AG09309 (cell line): ENCODE data around the gene TST.

ENCODE experiments used
- DNase-seq: peaks from one replicate; pipeline ENCODE4 v3.0.0-alpha.2; 2010; ENCODE audit warnings: low read depth
- H3K4me3 ChIP-seq: 2 replicates; pipeline ENCODE4 v1.5.1; 2011; ENCODE audit warnings: mild to moderate bottlenecking, low read depth, low read length, moderate library complexity; ENCODE audit not compliant: control insufficient read depth
- TF ChIP-seq, protein P1 (sequence below): IDR thresholded peaks from 2 replicates; pipeline ENCODE4 v1.5.1; 2011; ENCODE audit warnings: mild to moderate bottlenecking, low read depth, low read length, inconsistent platforms; ENCODE audit not compliant: insufficient read depth, control insufficient read depth; ENCODE audit errors: missing control alignments

Gene TST

DNA sequence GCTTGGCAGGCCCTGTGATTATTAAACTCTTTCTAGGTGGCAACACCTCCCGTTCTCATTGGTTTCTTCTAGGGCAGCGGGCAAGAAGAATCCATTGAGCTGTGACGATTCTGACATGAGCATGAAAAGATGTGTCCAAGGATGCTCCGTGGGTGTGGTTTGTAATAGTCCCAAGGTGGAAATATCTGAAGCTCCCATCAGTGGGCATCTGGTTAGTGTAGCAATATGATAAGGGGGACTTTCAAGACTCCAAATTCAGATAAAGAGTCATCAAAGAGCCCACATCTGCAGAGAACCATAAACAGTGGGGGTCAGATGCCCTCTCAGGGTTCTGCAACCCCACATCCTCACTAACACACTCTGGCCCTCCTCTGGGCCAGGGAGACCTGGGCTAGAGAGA, 42.6 kb downstream of the TST start:
- TF ChIP-seq, protein P1, sequence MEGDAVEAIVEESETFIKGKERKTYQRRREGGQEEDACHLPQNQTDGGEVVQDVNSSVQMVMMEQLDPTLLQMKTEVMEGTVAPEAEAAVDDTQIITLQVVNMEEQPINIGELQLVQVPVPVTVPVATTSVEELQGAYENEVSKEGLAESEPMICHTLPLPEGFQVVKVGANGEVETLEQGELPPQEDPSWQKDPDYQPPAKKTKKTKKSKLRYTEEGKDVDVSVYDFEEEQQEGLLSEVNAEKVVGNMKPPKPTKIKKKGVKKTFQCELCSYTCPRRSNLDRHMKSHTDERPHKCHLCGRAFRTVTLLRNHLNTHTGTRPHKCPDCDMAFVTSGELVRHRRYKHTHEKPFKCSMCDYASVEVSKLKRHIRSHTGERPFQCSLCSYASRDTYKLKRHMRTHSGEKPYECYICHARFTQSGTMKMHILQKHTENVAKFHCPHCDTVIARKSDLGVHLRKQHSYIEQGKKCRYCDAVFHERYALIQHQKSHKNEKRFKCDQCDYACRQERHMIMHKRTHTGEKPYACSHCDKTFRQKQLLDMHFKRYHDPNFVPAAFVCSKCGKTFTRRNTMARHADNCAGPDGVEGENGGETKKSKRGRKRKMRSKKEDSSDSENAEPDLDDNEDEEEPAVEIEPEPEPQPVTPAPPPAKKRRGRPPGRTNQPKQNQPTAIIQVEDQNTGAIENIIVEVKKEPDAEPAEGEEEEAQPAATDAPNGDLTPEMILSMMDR = no peak
- no peak overlapping the region for H3K4me3 ChIP-seq
- DNase-seq = no peak

DNA sequence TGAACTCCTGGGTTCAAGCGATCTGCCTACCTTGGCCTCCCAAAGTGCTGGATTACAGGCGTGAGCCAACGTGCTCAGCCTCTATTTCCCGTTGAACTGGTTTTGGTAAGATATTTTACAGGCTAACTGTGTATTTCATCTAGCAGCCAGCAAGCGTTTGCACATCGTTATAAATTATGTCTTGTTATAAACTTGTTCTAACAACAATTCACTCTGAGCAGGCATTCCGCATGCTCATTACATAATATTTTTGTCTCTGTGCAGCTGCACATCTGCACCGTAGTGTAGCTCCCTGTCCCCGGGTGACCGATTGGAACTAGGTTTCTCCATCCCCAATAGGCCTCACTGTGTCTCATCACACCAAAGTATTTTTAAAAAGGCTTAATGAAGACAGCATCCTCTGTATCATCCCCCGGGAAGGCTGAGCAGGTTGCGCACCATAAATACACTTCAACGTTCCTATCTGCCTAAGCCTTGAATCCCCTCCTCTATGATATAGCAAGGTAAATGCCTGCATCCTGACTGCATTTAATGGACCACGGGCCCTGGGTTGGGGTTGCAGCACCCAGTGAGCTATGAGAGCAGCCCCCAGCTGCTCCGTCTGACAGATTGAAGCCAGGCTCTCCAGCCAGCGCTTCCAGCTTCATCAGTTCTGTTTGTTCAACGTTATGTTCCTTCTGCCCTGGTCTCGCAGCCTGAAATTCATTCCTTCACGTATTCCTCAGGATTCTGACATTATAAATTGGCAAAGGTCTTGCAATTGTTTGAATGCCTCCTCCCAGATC, 47.7 kb downstream of the TST start:
- no peak overlapping the region for H3K4me3 ChIP-seq
- TF ChIP-seq, protein P1 = no peak
- DNase-seq = no peak

DNA sequence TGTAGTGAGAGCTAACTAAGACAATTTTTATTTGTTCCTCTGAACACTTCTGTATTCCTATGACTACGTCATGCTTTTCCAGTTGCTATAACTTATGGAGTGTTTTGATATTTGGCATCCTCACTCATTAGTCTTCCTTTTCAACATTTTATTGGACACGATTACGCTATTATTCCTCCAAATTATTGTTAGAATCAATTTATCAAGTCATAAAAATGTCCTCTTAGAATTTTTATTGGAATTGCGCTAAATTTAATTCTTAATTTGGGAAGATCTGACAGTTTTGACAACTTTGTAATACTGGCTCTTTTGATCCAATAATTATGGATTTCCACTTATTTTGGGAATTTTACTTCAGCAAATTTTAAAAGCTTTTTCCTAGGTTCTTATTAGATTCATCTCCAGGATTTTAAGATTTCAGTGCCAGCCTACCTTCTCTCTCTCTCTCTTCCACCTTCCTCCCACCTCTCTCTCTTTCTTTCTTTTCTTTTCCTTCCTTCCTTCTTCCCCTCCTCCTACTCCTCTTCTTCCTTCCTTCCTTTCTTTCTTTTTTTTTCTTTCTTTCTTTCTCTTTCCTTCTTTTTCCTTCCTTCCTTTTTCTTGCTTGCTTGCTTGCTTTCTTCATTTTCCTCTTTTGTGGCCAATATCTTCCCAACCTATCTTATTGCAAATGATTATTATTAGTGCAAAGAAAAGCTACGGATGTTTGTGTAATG, 50.8 kb downstream of the TST start:
- no peak overlapping the region for H3K4me3 ChIP-seq
- no peak for DNase-seq
- TF ChIP-seq, protein P1 = no peak

DNA sequence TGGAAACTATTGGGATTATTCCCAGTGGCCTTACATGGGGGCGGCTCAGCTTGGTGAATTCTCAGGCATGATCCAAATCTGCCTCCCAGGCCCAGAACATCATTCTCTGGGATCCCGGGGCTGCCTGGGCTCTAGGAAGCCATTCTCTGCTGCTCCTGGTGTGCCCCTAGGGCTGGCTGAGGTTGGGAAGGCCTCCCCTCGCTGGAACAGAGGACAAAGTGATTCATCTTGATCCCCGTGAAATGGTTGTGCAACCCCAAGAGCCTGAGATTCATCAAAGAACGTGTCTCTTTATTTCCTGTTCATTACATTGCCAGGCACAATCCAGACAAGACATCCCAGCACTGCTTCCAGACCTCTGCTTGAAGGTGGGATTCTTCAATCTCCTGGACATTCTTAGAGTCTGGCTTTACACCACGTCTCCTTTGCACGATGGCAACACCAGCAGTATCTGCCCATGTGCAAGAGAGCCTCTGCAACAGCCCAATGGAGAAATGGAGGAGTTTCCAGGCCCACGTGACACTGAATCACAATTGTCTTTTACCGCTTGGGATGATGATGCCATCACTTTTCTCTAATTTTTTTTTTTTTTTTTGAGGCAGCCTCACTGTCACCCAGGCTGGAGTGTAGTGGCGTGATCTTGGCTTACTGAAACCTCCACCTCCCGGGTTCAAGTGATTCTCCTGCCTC, 52.3 kb downstream of the TST start:
- TF ChIP-seq, protein P1 = no peak
- no peak for DNase-seq
- no peak overlapping the region for H3K4me3 ChIP-seq

DNA sequence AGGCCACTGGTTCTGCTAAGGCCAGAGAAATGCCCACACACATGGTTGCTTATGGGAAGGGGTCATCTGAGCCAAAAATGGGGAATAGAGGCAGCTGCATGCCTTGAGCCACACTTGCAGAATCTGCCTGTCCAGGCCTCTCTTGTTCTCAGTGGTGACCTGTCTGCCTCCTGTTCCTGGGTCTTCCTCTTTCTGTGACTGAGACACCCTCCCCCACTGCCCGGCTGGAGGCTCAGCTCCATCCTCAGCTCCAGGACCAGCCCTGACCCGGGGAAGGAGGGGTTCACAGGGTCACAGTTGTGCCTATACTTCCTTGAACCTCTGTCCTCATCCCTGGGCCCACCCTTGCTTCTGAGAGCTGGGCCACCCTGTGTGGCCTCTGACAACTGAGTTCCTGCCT, 53.6 kb downstream of the TST start:
- TF ChIP-seq, protein P1 = no peak
- H3K4me3 ChIP-seq = no peak overlapping the region
- no peak for DNase-seq

DNA sequence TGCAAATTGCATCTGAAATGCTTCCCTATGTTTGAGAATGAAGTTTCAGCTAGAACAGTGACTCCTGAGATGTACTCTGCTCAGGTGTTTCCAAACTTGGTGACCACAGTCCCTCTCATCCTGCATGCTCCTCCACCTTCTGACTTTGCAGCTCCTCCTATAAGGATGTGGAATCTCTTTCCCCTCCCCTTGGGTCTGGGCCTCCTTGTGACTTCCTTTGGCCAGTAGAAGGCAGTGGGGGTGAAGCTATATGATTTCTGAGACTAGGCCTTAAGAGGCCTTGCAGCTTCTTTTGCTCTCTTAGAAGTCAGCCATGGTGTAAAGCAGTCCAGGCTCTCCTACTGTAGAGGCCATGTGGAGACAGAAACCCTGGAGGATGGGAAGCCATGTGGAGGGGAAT, 55.1 kb downstream of the TST start:
- no peak overlapping the region for H3K4me3 ChIP-seq
- TF ChIP-seq, protein P1 = no peak
- DNase-seq = no peak
